Hepatocyte (in vitro differentiated cells): Measurements from ENCODE around the gene NUDT4B.
"Not testable (repeated sequence)": the region's sequence is repeated elsewhere in the genome, so short reads cannot be mapped to it uniquely, and the experiment has no call there.

Source experiments
- EZH2 ChIP-seq: fragments of 200-600 bp; sonication (generic); IDR thresholded peaks from 2 replicates; pipeline ENCODE4 v1.6.1; 2016; ENCODE audit warnings: antibody characterized with exemption, mild to moderate bottlenecking, borderline replicate concordance
- TF ChIP-seq, protein P1 (sequence below): fragments of 200-600 bp; sonication (generic); IDR thresholded peaks from 2 replicates; pipeline ENCODE4 v1.5.1; 2016; ENCODE audit warnings: antibody characterized with exemption, mild to moderate bottlenecking; ENCODE audit not compliant: poor library complexity

DNA sequence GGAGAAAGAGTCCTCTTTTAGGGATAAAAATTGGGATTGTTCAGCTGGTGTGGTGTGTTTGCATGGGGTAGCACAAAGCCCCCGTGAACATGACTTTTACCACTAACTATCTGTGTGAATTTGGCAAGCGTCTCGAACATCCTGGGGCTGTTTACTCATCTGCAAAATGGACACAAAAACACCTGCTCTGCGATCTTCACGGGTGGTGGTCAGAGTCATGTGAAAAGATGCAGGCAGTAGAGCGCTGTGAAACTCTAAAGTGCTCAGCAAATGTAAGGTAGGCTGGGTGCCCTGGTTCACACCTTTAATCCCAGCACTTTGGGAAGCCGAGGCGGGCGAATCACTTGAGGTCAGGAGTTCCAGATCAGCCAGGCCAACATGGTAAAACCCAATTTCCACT is 27.7 kb upstream of the NUDT4B start:
- TF ChIP-seq, protein P1, sequence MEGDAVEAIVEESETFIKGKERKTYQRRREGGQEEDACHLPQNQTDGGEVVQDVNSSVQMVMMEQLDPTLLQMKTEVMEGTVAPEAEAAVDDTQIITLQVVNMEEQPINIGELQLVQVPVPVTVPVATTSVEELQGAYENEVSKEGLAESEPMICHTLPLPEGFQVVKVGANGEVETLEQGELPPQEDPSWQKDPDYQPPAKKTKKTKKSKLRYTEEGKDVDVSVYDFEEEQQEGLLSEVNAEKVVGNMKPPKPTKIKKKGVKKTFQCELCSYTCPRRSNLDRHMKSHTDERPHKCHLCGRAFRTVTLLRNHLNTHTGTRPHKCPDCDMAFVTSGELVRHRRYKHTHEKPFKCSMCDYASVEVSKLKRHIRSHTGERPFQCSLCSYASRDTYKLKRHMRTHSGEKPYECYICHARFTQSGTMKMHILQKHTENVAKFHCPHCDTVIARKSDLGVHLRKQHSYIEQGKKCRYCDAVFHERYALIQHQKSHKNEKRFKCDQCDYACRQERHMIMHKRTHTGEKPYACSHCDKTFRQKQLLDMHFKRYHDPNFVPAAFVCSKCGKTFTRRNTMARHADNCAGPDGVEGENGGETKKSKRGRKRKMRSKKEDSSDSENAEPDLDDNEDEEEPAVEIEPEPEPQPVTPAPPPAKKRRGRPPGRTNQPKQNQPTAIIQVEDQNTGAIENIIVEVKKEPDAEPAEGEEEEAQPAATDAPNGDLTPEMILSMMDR = not testable (repeated sequence)
- TF ChIP-seq EZH2 = not testable (repeated sequence)
